Transverse colon (tissue), 4 donors: ENCODE data around the gene CIROP. TPM values are rescaled to one million over a fixed set of nuclear protein-coding genes. Genes with fewer than 3 reads are reported as not detected.

Experiments used
- DNase-seq: peaks from one replicate; pipeline ENCODE4 v3.0.0-alpha.2; 2019
- H3K27ac ChIP-seq, 4 donors: fragments of 200-600 bp; sonication (generic); 2 replicates each; pipeline ENCODE4 v1.5.1; 2016 to 2018; ENCODE audit warnings: inconsistent platforms in 4 of 4
- H3K27me3 ChIP-seq: fragments of 200-600 bp; sonication (generic); 2 replicates; pipeline ENCODE4 v1.5.1; 2017; ENCODE audit warnings: inconsistent platforms
- H3K36me3 ChIP-seq, 4 donors: fragments of 200-600 bp; sonication (generic); 2 replicates each; pipeline ENCODE4 v1.5.1; 2017 to 2019; ENCODE audit warnings: inconsistent platforms in 4 of 4
- H3K4me1 ChIP-seq, 4 donors: fragments of 200-600 bp; sonication (generic); 2 replicates each; pipeline ENCODE4 v1.5.1; 2017 to 2020; ENCODE audit warnings: inconsistent platforms in 4 of 4
- H3K4me3 ChIP-seq, 4 donors: fragments of 200-600 bp; sonication (generic); 1 replicate in 1 of 4; 2 replicates in 3 of 4; pipeline versions ENCODE4 v1.5.1 to v1.6.1; 2017 to 2019; ENCODE audit warnings: inconsistent platforms in 4 of 4
- H3K9me3 ChIP-seq, 2 donors: fragments of 200-600 bp; sonication (generic); 2 replicates each; pipeline ENCODE4 v1.5.1; 2017 to 2019; ENCODE audit warnings: inconsistent platforms in 2 of 2
- EP300 ChIP-seq: sonication (generic); formaldehyde crosslinking; IDR thresholded peaks from one replicate; pipeline ENCODE4 v1.6.1; 2017; ENCODE audit warnings: antibody characterized with exemption, low read depth
- POLR2A ChIP-seq: fragments of 450-650 bp; IDR thresholded peaks from one replicate; pipeline ENCODE4 v1.6.1; 2016; ENCODE audit warnings: antibody characterized with exemption, mild to moderate bottlenecking, moderate library complexity
- POLR2AphosphoS5 ChIP-seq, 3 donors: sonication (generic); formaldehyde crosslinking; IDR thresholded peaks; one replicate each; pipeline ENCODE4 v1.6.1; 2016; ENCODE audit warnings: antibody characterized with exemption in 3 of 3
- WGBS, 2 donors: methylation state at CpG; one replicate each; pipeline ENCODE4 v1.1.5; 2018; ENCODE audit warnings: low coverage in 1 of 2; 5-methylcytosine and 5-hydroxymethylcytosine counted together
- in situ Hi-C, 4 donors: fragments of 200-750 bp; cut with MboI; loops; one replicate each; pipeline versions ENCODE4 v1.15.0 to v1.15.1; 2017; ENCODE audit warnings: low sequenced_read_pairs in 3 of 4, low pct_ligation_motif_present in 1 of 4, low pct_unique_long_range_greater_than_20kb in 1 of 4
- intact Hi-C: fragments of 100-400 bp; cut with DNase I; formaldehyde crosslinking; loops from one replicate; pipeline ENCODE4 v1.15.1; 2023; ENCODE audit warnings: low total_unique reads
- total RNA-seq, 4 donors: library from RNA; depleted of rRNA; stranded (reverse); fragments of >200 nt; gene quantifications; one replicate each; pipeline ENCODE4 v1.1.0, GENCODE V29; 2016
- TF ChIP-seq, protein P1 (sequence below), 5 experiments: fragments of 200-600 bp in 3 of 5; fragments of 450-650 bp in 2 of 5; sonication (generic) in 3 of 5; IDR thresholded peaks; 1 replicate in 2 of 5; 2 replicates in 3 of 5; pipeline ENCODE4 v1.5.1; 2016 to 2017; ENCODE audit warnings: antibody characterized with exemption in 5 of 5, inconsistent platforms in 3 of 5, mild to moderate bottlenecking in 2 of 5, moderate library complexity in 1 of 5

CIROP gene
- total RNA-seq, 4 donors from 2014 or later, result not detected

DNA sequence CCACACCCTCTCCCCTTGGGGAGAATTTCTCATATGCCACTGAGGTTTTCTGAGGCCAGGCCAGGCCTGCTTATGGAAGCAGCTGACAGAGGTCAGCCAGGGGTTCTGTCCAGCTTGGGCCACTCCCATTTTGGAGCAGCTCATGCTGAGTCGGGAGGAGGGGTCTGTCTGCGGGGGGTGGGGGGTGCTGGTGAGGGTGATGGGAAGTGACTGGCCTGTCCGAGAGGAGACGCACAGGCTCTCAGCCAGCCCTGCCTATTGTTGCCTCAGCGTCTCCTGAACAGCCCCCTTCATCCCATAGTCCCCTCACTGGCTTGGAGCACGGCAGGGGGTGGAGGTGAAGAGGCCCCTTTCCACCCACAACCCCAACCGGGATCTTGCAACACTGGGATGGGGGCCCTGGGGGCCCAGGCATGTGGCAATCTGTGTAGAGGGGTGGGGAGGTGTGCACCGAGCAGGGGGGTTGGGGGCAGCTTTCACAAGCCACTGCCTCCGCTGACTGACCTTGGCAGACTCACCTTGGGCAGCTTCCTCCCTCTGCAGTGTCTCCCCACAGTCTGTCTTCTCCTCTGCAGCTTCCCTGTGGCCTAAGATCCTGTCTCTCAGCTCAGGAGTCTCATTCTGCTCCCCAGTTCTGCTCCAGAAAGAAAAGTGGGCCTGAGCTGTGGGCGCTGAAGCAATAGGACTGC is 8.8 kb upstream of the CIROP start:
- H3K9me3 ChIP-seq, result no peaks in the 10 kb centered on the region
- peaks cover 29% of the 10 kb centered on the region for H3K27me3 ChIP-seq
- no peak for DNase-seq
- intact Hi-C loops (no loop called here), in situ Hi-C loops (loop anchor here in 3 of 4 donors (25.0 kb wide), 1 partner anchor 174 kb away; the partner anchor contains the start of gene HOMEZ (in 3 of the 3))
- no peak overlapping the region for H3K4me3 ChIP-seq
- TF ChIP-seq EP300, result no peak
- TF ChIP-seq POLR2A, result no peak
- no peak for TF ChIP-seq POLR2AphosphoS5 (IDR thresholded peaks at IDR 0.05)
- TF ChIP-seq, protein P1, sequence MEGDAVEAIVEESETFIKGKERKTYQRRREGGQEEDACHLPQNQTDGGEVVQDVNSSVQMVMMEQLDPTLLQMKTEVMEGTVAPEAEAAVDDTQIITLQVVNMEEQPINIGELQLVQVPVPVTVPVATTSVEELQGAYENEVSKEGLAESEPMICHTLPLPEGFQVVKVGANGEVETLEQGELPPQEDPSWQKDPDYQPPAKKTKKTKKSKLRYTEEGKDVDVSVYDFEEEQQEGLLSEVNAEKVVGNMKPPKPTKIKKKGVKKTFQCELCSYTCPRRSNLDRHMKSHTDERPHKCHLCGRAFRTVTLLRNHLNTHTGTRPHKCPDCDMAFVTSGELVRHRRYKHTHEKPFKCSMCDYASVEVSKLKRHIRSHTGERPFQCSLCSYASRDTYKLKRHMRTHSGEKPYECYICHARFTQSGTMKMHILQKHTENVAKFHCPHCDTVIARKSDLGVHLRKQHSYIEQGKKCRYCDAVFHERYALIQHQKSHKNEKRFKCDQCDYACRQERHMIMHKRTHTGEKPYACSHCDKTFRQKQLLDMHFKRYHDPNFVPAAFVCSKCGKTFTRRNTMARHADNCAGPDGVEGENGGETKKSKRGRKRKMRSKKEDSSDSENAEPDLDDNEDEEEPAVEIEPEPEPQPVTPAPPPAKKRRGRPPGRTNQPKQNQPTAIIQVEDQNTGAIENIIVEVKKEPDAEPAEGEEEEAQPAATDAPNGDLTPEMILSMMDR (IDR thresholded peaks at IDR 0.05), result no peak
- H3K27ac ChIP-seq, result no peak overlapping the region
- no peaks in the 10 kb centered on the region for H3K36me3 ChIP-seq
- 68% methylated on average over 7 of the region's 10 CpGs; no CpG with 5 or more reads in 1 of the 2 donors for WGBS, 2 donors
- H3K4me1 ChIP-seq, result no peaks in the 10 kb centered on the region

DNA sequence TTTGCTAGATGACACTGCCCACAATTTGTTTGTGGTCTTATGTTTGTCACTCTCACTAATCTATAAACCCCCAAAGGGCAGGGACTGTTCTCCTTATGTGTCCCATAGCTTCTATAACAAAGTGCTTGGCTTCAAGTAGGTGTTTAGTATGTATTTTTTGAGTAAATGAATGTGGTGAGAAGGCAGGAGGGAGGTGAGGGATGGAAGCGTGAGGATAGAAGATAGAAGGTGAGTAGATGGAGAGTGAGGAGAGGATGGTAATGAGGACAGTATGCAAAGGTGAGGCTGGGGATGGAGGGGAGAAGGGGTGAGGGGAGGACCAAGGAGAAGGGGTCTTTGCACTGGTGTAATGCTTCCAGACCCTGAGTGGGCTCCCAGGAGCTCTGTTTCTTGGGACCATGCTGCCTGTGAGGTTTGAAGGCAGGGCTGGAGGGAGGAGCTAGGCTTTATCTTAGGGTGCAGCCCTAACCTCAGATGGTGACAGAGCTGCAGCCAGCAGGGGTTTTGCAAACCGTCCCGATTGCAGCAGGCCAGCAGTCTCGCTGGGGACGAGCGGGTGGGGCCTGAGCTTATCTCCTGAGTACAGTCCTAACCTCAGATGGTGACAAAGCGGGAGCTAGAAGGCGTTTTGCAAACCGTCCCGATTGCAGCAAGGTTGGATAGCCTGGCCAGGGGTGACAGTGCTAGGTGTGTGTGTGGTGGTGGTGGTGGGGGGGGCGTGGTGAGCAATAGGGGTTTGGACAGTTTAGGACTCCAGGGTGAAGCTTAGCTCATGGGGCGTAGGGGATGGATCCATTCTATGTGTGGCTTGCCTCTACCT is 7.8 kb upstream of the CIROP start:
- H3K9me3 ChIP-seq, result no peaks in the 10 kb centered on the region
- no peaks in the 10 kb centered on the region for H3K36me3 ChIP-seq
- no peaks in the 10 kb centered on the region for H3K4me1 ChIP-seq
- no peak overlapping the region for H3K27ac ChIP-seq
- peaks cover 29% of the 10 kb centered on the region for H3K27me3 ChIP-seq
- TF ChIP-seq, protein P1 (IDR thresholded peaks at IDR 0.05), result no peak
- no peak for TF ChIP-seq EP300
- no peak for TF ChIP-seq POLR2A
- TF ChIP-seq POLR2AphosphoS5 (IDR thresholded peaks at IDR 0.05), result no peak
- in situ Hi-C loops, result loop anchor here in 3 of 4 donors (25.0 kb wide), 1 partner anchor 175 kb away; the partner anchor contains the start of gene HOMEZ (in 3 of the 3)
- 46 to 100% methylated on average over 1 to 12 of the region's 12 CpGs for WGBS, 2 donors
- no peak overlapping the region for H3K4me3 ChIP-seq
- intact Hi-C loops, result no loop called here
- DNase-seq, result no peak

DNA sequence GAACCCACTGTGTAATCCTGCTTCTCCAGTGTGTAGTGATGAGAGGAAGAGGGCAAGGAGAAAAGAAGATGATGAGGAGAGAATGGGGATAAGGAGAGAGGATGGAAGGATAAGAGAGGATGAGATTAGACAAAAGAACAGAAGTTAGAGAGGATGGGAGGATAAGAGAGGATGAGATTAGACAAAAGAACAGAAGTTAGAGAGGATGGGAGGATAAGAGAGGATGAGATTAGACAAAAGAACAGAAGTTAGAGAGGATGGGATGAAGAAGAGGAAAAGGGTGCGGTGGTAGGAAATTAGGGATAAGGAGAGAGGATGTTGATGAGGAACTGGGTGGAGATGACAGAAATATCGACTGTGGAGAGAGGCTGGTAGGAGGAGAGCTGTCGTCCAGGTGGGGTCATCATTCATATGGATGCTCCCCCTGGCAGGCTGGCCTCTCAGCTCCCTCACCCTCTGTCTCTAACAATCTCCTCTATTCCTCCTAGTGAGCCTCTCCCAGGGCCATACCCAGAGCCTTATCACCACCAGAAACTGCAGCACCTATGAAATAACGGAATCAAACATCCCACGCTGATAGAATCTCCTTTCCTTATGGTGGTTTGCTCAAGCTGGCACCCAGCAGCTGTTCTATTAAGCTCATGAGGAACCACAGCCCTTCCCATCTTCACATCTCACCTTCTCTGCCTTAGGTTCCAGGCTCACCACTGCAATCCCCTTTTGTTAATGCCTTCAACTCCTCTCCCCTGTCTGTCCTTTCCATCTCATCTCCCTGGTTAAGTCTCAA is 6.0 kb upstream of the CIROP start:
- intact Hi-C loops, result no loop called here

More for the DNA sequence above, 6.0 kb upstream of the CIROP start:
- no peak for DNase-seq
- Histone ChIP-seq H3K27ac (no peak overlapping the region), H3K4me3 (no peak overlapping the region), H3K9me3 (no peaks in the 10 kb centered on the region), H3K27me3 (peaks cover 29% of the 10 kb centered on the region), H3K36me3 (no peaks in the 10 kb centered on the region), H3K4me1 (no peaks in the 10 kb centered on the region)
- in situ Hi-C loops, result loop anchor here in 3 of 4 donors (25.0 kb wide), 1 partner anchor 177 kb away; the partner anchor contains the start of gene HOMEZ (in 3 of the 3)
- 55 to 61% methylated on average over 3 to 5 of the region's 5 CpGs for WGBS, 2 donors
- no peak for TF ChIP-seq POLR2AphosphoS5 (IDR thresholded peaks at IDR 0.05)
- TF ChIP-seq, protein P1 (IDR thresholded peaks at IDR 0.05), result no peak
- no peak for TF ChIP-seq POLR2A
- TF ChIP-seq EP300, result no peak
